HG03469 (cell line): Measurements from ENCODE around the gene DUSP10.
A peak's percentile ranks its signal among the peaks of the same experiment; 100 is the strongest.

Experiments used
- ATAC-seq: cut with Tn5 transposase; IDR thresholded peaks from one replicate; pipeline ENCODE4 v1.9.1; 2021; ENCODE audit warnings: mild to moderate bottlenecking, moderate library complexity, moderate number of reproducible peaks; ENCODE audit not compliant: unreplicated experiment

The DUSP10 gene

GRCh38 chr1:221697923-221698425, 43.9 kb downstream of the DUSP10 start:
- ATAC-seq: no peak

- no peak for ATAC-seq
Observed at GRCh38 chr1:221696718-221697461, 45.0 kb downstream of the DUSP10 start.

- ATAC-seq: no peak
Observed at GRCh38 chr1:221696027-221696426, 45.9 kb downstream of the DUSP10 start.

- ATAC-seq: no peak
Observed at GRCh38 chr1:221695301-221695700, 46.6 kb downstream of the DUSP10 start.

- no peak for ATAC-seq
Observed at GRCh38 chr1:221694109-221694508, 47.8 kb downstream of the DUSP10 start.

- ATAC-seq: no peak
Observed at GRCh38 chr1:221693087-221693486, 48.8 kb downstream of the DUSP10 start.

- no peak for ATAC-seq
Observed at GRCh38 chr1:221692643-221693042, 49.2 kb downstream of the DUSP10 start.

GRCh38 chr1:221691261-221691660, 50.6 kb downstream of the DUSP10 start:
- ATAC-seq: no peak

- no peak for ATAC-seq
Observed at GRCh38 chr1:221690858-221691257, 51.0 kb downstream of the DUSP10 start.

- no peak for ATAC-seq
Observed at GRCh38 chr1:221689138-221689537, 52.8 kb downstream of the DUSP10 start.

GRCh38 chr1:221688488-221688843, 53.4 kb downstream of the DUSP10 start:
- ATAC-seq: no peak

GRCh38 chr1:221687836-221688487, 53.9 kb downstream of the DUSP10 start:
- no peak for ATAC-seq

- no peak for ATAC-seq
Observed at GRCh38 chr1:221683681-221684080, 58.2 kb downstream of the DUSP10 start.

GRCh38 chr1:221680085-221680484, 61.8 kb downstream of the DUSP10 start:
- no peak for ATAC-seq

GRCh38 chr1:221678014-221678413, 63.9 kb downstream of the DUSP10 start:
- ATAC-seq: no peak

- no peak for ATAC-seq
Observed at GRCh38 chr1:221675880-221676800, 65.7 kb downstream of the DUSP10 start.

- no peak for ATAC-seq
Observed at GRCh38 chr1:221672965-221673364, 68.9 kb downstream of the DUSP10 start.

- no peak for ATAC-seq
Observed at GRCh38 chr1:221672239-221672645, 69.6 kb downstream of the DUSP10 start.

- no peak for ATAC-seq
Observed at GRCh38 chr1:221670081-221670480, 71.8 kb downstream of the DUSP10 start.

- ATAC-seq: no peak
Observed at GRCh38 chr1:221669441-221669840, 72.4 kb downstream of the DUSP10 start.

GRCh38 chr1:221667504-221667903, 74.4 kb downstream of the DUSP10 start:
- peak; percentile 85 for ATAC-seq
